ENCODE data around the gene MIPOL1.
"Not testable (repeated sequence)": the region's sequence is repeated elsewhere in the genome, so short reads cannot be mapped to it uniquely, and the experiment has no call there.

MIPOL1 gene

GRCh38 chr14:37232907-37233481 lies 35.3 kb downstream of the MIPOL1 start:
- Histone ChIP-seq H3K4me1 (ENCODE audit: control insufficient read depth in 1 of 2, insufficient read depth in 1 of 2, low read depth in 1 of 2, low read length in 1 of 2) (no peaks in the 10 kb centered on the region), H3K4me3 (ENCODE audit: low read depth in 1 of 2, low read length in 1 of 2) (no peak overlapping the region), H3K27me3 (no peaks in the 10 kb centered on the region), H3K27ac (no peak overlapping the region), H3K36me3 (no peaks in the 10 kb centered on the region), H3K9me3 (no peaks in the 10 kb centered on the region)
- TF ChIP-seq CTCF (IDR thresholded peaks at IDR 0.05), result no peak

- Histone ChIP-seq H3K4me3 (ENCODE audit: low read depth in 1 of 2, low read length in 1 of 2) (no peak overlapping the region), H3K27me3 (no peaks in the 10 kb centered on the region), H3K4me1 (ENCODE audit: control insufficient read depth in 1 of 2, insufficient read depth in 1 of 2, low read depth in 1 of 2, low read length in 1 of 2) (no peaks in the 10 kb centered on the region), H3K9me3 (no peaks in the 10 kb centered on the region), H3K36me3 (no peaks in the 10 kb centered on the region), H3K27ac (no peak overlapping the region)
- no peak for TF ChIP-seq CTCF (IDR thresholded peaks at IDR 0.05)
These were observed 36.5 kb downstream of the MIPOL1 start for GRCh38 chr14:37234222-37234621.

DNA sequence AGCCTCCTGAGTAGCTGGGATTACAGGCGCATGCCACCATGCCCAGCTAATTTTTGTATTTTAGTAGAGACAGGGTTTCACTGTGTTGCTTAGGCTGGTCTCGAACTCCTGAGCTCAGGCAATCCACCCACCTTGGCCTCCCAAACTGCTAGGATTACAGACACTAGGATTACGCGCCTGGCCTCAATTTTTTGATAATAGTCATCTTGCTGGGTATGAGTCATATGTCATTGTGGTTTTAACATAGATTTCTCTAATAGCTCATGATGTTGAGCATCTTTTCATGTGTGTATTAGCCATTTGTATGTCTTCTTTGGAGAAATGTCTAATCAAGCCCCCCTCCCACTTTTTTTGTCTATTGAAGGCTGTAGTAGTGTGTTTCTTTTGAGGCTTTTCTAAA lies 38.3 kb downstream of the MIPOL1 start:
- not testable (repeated sequence) for H3K9me3 ChIP-seq; H3K27ac ChIP-seq; H3K36me3 ChIP-seq; H3K4me3 ChIP-seq (ENCODE audit: low read depth in 1 of 2, low read length in 1 of 2); H3K4me1 ChIP-seq (ENCODE audit: control insufficient read depth in 1 of 2, insufficient read depth in 1 of 2, low read depth in 1 of 2, low read length in 1 of 2); H3K27me3 ChIP-seq

DNA sequence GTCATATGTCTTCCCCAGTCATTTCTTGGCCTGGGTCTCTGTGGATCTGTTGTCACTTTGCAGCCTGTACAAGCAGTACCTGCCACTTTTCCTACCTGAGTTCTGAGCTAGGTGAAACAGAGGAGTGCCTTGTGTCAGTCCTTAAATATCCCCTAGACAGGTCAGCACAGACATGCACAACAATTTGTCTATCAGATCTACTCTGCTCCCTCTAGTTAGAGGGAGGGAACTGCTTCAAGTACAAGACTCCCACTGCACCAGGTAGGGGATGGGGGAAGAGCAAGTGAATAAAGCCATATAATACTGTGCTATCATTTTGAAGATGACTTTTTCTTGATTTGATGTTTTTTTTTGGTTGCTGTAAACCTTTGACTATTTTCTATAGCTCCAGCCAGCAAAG lies 39.4 kb downstream of the MIPOL1 start:
- H3K9me3 ChIP-seq, result no peaks in the 10 kb centered on the region
- H3K4me3 ChIP-seq (ENCODE audit: low read depth in 1 of 2, low read length in 1 of 2), result no peak overlapping the region
- H3K36me3 ChIP-seq, result no peaks in the 10 kb centered on the region
- no peaks in the 10 kb centered on the region for H3K4me1 ChIP-seq (ENCODE audit: control insufficient read depth in 1 of 2, insufficient read depth in 1 of 2, low read depth in 1 of 2, low read length in 1 of 2)
- H3K27me3 ChIP-seq, result no peaks in the 10 kb centered on the region
- TF ChIP-seq CTCF (IDR thresholded peaks at IDR 0.05), result no peak
- no peak overlapping the region for H3K27ac ChIP-seq

DNA sequence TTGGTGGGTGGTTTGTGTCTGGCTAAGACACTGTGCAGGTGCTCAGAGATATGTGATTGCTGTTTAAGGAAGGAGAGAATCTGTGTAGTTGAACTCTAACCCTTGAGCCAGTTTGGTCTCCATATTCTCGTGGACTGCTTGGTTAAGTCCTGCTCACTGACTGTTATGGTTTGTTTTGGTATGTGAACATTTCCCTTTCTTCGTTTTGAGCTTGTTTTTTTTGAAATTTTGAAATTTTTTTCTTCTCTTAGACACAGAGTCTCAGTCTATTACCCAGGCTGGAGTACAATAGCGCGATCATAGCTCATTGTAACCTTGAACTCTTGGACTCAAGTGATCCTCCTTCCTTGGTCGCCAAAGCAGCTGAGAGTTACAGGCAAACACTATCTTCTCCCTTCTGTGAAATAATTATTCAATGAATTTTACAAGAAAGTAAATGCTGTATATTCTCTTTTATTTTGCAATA lies 40.0 kb downstream of the MIPOL1 start:
- H3K27me3 ChIP-seq, result no peaks in the 10 kb centered on the region
- no peak overlapping the region for H3K27ac ChIP-seq
- no peaks in the 10 kb centered on the region for H3K36me3 ChIP-seq
- no peaks in the 10 kb centered on the region for H3K4me1 ChIP-seq (ENCODE audit: control insufficient read depth in 1 of 2, insufficient read depth in 1 of 2, low read depth in 1 of 2, low read length in 1 of 2)
- no peak for TF ChIP-seq CTCF (IDR thresholded peaks at IDR 0.05)
- H3K4me3 ChIP-seq (ENCODE audit: low read depth in 1 of 2, low read length in 1 of 2), result no peak overlapping the region
- H3K9me3 ChIP-seq, result no peaks in the 10 kb centered on the region

DNA sequence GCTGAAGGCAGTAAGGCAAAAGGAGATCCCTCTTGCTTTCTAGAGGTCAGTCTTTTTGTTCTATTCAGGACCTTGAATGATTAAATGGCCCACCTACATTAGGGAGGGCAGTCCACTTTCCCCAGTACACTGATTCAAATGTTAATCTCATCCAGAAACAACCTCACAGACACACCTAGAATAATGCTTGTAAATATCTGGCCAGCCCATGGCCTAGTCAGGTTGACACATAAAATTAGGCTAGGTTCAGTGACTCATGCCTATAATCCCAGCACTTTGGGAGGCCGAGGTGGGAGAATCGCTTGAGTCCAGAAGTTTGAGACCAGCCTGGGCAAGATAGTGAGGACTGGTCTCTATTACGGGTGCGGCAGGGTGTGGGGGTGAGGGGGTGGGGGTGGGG lies 43.5 kb downstream of the MIPOL1 start:
- TF ChIP-seq CTCF (IDR thresholded peaks at IDR 0.05), result no peak
- Histone ChIP-seq H3K4me3 (ENCODE audit: low read depth in 1 of 2, low read length in 1 of 2) (no peak overlapping the region), H3K36me3 (no peaks in the 10 kb centered on the region), H3K9me3 (no peaks in the 10 kb centered on the region), H3K4me1 (ENCODE audit: control insufficient read depth in 1 of 2, insufficient read depth in 1 of 2, low read depth in 1 of 2, low read length in 1 of 2) (no peaks in the 10 kb centered on the region), H3K27ac (no peak overlapping the region), H3K27me3 (no peaks in the 10 kb centered on the region)
